Pons (tissue), 1 donor: ENCODE measurements around the gene PCDH20.
"Not testable (repeated sequence)": the region's sequence is repeated elsewhere in the genome, so short reads cannot be mapped to it uniquely, and the experiment has no call there.

Experiments
- DNase-seq: peaks from one replicate; pipeline ENCODE4 v3.0.0-alpha.2; 2016; ENCODE audit warnings: low spot score

Gene PCDH20

DNA sequence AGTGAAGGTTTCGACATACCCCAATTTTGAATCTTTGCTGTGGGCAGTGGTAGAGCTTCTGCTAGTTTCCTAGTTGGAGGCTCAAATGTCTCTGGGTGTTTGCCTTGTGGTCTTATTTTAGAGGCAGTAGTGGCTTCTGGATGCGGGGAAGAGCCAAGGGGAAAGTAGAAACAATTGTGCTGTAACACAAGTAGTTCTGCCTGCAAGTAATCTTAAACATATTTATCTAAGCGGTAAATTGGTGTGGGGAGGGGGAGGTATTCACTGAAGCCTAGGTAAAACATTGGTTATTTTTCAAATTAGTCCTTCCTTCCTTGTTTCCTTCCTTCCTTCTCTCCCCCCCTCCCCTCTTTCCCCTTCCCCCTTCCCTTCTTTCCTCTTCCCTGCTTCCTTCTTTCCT lies at the start of gene PCDH20:
TSS of gene PCDH20 (minus strand) at position 101 of the 400 bp plus-strand sequence. CDS start 691 bp downstream, outside the sequence.
- DNase-seq = no peak

GRCh38 chr13:61463024-61463423 lies 47.4 kb upstream of the PCDH20 start:
- DNase-seq = no peak

DNA sequence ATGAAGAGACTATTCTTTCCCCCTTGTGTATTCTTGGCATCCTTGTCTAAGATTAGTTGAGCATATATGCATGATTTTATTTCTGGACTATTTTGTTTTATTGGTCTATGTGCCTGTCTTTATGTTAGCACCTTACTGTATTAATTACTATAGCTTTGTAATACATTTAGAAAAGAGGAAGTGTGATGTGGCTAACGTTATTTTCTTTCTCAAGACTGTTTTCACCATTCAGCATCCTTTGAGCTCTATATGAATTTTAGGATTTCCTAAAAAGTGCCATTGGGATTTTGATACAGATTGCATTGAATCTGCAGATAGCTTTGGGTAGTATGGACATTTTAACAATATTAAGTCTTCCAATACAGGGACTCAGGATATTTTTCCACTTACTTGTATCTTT lies 37.5 kb upstream of the PCDH20 start:
- DNase-seq = no peak

- no peak for DNase-seq
Observed at GRCh38 chr13:61432029-61432428, 16.4 kb upstream of the PCDH20 start.

- DNase-seq = no peak
Observed at GRCh38 chr13:61423915-61424314, 8.3 kb upstream of the PCDH20 start.

- no peak for DNase-seq
Observed at GRCh38 chr13:61417086-61417570, 1.5 kb upstream of the PCDH20 start.

DNA sequence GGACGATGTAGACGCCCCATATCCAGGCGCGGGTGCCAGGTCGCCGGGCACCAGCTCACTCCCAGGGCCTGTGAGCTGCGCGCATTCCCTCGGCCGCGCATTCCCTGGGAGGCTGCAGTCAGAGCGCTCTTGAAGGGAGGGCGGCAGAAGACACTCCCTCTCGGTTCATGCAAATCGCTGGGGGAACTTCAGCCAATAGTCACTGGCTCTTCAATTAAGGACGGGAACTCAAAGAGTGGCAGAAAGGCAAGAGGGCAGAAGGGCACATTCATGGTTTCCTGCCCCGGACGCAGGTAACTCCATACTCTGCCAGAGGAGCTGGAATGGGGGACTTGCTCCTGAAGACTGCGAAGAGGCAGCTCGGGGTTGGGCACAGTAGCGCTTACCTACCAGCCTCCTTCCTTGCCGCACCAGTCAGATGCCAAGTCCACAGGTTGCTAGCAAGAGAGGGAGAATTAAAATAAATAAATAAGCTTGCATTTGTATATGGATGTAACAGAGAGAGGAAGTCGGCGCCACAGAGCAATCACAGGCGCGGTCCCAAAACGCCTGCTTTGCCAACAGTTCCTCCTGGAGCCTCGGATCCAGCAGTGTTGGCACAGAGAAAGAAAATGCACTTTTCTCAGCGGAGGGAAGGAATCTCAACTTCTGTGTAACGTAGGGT lies 459 bp downstream of the PCDH20 start:
- DNase-seq = peak; percentile 30

GRCh38 chr13:61414686-61415057 lies 977 bp downstream of the PCDH20 start:
- no peak for DNase-seq

GRCh38 chr13:61413572-61414535 lies 1.8 kb downstream of the PCDH20 start:
- DNase-seq = no peak

- peak; percentile 36 for DNase-seq
Observed at GRCh38 chr13:61410669-61411297, 4.9 kb downstream of the PCDH20 start.

- DNase-seq = no peak
Observed at GRCh38 chr13:61410266-61410665, 5.4 kb downstream of the PCDH20 start.

- DNase-seq = peak; percentile 31
Observed at GRCh38 chr13:61408571-61408970, 7.1 kb downstream of the PCDH20 start.

- DNase-seq = no peak
Observed at GRCh38 chr13:61406275-61406674, 9.4 kb downstream of the PCDH20 start.

GRCh38 chr13:61396121-61396520 lies 19.5 kb downstream of the PCDH20 start:
- no peak for DNase-seq

DNA sequence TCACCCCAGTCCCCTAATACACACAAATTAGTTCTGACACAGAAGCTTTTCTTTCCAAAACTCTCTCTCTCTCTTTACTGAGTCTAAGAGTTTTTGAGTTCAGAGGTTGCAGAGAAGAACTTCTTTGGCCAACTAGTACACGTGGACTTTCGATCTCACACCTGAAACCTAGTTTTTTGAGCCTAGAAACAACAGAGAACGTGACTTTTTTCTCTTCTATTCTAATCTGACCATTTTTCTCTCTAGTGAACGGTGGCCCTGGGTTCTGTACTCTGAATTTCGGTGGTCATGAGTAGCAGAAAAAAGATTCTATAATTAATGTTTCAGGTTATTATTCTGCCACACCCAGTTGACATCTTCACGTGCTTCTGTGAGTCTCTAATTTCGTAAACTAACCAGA lies 24.2 kb downstream of the PCDH20 start:
- no peak for DNase-seq

DNA sequence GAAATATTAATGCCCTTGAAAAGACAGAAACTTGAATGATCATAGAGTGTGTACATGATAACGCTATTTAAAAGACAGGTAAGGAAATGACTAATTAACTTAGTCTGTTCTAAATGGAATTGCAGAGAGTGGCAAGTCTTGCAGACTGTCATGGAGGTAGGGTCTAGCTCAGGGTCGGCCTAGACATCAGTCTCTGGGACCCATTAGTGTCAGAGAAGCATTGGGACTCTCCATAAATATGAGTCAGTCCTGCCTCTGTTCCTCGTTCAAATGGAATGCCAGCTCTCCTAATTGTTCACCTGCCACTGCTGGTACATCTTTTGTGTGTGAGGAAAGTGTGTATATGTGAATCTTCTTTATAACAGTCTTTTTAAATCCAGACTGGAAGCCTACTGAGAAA lies 28.0 kb downstream of the PCDH20 start:
- no peak for DNase-seq

GRCh38 chr13:61383111-61383510 lies 32.5 kb downstream of the PCDH20 start:
- DNase-seq = no peak

DNA sequence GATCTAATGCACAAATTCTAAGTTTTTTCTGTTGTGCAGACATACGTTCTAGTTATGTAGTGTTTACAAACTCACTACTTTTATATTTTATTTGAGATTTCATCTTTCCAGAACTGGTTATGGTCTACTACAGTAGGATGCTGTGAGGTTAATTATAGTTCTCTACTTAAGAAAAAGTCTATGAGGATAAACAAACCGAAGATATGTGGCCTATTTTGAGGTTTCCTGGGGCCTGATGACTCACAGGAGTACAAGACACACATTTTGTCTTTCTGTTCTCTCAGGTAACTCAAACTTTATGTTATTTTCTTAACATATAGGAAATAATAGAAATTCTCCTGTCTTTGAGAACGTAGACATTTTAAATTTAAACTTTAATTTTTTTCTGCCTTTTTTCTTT lies 45.1 kb downstream of the PCDH20 start:
- no peak for DNase-seq

DNA sequence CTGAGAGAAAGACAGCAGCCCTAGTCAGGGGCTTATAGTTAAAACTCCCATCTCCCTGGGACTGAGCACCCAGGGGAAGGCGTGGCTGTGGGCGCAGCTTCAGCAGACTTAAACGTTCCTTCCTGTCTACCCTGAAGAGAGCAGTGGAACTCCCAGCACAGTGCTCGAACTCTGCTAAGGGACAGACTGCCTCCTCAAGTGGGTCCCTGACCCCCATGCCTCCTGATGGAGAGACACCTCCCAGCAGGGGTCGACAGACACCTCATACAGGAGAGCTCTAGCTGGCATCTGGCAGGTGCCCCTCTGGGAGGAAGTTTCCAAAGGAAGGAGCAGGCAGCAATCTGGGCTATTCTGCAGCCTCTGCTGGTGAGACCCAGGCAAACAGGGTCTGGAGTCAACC lies 51.0 kb downstream of the PCDH20 start:
- not testable (repeated sequence) for DNase-seq

GRCh38 chr13:61362522-61362921 lies 53.1 kb downstream of the PCDH20 start:
- DNase-seq = no peak
